ENCODE results near the gene CXCR6.
A peak's percentile ranks its signal among the peaks of the same experiment; 100 is the strongest.

Gene CXCR6

GRCh38 chr3:45972534-45973402 is 29.5 kb downstream of the CXCR6 start:
- DNase-seq = no peak

GRCh38 chr3:45974686-45975085 is 31.4 kb downstream of the CXCR6 start:
- no peak for DNase-seq

- DNase-seq = peak; percentile 32
These were observed 32.4 kb downstream of the CXCR6 start for GRCh38 chr3:45975686-45976085.

DNA sequence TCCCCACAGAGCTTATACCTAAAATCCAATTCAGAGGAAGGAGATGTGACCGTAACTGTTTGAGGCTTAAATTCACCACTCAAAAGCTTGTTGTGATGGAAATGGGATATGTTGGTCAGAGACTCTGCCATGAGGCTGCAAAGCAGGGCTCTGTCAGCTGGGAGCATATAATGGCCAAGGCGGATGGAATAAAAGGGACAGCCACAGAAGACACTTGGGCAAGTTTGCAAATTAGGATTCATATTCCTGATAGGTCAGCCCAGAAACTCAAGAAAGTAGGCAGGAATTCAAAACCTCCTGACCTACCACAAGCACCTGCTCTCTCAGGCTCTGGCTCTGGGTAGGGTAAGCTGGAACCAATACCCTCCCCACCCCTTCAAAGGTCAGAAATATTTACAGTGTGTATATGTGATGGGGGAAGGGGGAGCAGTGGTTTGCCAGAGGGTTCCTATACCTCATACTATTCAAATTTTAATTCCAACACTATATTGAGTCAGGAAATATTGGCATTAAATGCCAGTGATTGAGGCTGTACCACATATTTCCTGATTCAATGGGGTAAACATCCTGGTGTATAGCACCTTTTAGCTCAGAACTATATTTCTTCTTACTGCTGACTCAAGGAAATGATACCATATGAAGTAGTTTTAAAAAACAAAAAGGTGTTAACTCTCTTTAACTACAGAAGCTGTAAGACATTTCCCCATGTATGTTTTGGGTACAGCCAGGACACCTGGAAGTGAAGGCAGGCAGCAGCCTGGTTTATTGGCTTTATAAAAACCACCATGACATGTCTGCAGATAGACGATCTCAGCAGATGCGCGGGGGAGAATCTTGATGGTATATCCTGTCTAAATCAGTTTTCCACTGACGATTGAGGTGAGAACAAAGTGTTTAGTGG is 33.2 kb downstream of the CXCR6 start:
- peak; percentile 57 for DNase-seq

DNA sequence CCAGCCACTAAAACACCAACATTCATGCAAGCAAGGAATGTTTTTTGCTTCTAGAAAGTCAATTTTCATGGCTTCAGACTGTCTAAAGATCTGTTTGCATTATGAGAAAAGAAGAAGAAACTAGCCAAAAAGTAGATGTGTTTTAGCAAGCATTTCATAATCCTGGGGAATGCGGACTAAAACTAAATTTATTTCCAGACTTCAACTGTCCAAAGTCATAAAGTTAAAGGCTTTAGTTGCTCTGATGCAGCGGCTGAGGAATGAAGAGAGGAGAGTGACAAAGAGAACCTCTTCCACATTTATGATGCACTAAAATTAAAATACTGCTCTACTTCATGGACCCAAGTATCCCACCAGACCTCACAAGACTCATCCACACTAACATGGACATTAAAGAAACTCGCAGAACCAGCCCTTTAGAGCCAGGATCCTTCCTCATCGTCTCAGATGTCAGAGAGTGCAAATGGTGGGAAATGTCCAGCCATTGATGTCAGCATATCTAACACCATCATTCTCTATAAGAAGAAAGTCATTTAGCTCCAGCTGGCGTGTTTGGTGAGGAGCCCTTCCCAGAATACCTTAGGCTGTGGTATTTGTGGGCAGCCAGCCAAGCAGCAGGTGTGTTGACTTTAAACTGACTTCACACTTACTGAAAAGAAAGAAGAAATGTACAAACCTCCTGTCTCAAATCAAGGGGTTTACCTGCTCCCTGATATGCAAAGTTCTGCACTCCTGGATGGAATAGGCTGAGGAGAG is 34.9 kb downstream of the CXCR6 start:
- DNase-seq = peak; percentile 56

DNA sequence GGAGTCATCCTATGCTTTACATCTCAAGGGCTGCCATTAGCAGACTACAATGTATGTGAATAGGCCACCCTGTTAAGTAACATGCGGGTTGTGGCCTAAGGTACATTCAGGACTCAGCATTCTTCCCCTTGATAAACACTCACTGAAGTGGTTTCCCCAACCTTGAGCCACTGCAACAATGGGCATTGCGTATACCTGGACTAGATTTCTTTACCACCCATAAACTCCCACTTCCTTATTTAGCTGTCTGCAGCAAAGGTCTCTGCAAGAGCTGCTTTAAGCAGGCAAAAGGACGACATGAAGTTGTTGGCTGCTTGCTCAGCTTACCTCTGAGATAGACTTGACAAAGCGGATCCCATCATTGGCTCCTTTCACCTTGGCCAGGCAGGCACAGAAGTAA is 36.1 kb downstream of the CXCR6 start:
- no peak for DNase-seq

- no peak for DNase-seq
These were observed 37.1 kb downstream of the CXCR6 start for GRCh38 chr3:45980229-45980813.

DNA sequence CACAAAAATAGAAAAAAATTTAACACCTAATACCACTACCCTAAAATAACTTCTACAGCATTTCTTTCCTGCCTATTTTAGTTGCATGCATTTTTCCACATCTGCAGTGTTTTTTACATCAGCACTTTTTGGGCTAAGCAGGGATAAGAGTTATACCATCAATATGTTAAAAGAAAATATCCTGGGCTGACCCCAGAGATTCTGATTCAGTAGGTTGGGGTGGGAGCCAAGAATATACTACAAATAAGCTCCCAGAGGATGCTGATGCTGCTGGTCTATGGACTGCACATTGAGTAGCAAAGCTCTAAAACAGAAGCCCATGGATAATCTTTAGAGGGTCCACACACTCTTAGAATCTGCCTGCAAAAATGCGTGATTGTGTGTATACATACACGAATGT is 37.6 kb downstream of the CXCR6 start:
- DNase-seq = no peak

GRCh38 chr3:45981346-45982074 is 38.2 kb downstream of the CXCR6 start:
- no peak for DNase-seq

GRCh38 chr3:45983770-45984169 is 40.5 kb downstream of the CXCR6 start:
- DNase-seq = no peak

GRCh38 chr3:45984331-45985312 is 41.4 kb downstream of the CXCR6 start:
- DNase-seq = no peak

DNA sequence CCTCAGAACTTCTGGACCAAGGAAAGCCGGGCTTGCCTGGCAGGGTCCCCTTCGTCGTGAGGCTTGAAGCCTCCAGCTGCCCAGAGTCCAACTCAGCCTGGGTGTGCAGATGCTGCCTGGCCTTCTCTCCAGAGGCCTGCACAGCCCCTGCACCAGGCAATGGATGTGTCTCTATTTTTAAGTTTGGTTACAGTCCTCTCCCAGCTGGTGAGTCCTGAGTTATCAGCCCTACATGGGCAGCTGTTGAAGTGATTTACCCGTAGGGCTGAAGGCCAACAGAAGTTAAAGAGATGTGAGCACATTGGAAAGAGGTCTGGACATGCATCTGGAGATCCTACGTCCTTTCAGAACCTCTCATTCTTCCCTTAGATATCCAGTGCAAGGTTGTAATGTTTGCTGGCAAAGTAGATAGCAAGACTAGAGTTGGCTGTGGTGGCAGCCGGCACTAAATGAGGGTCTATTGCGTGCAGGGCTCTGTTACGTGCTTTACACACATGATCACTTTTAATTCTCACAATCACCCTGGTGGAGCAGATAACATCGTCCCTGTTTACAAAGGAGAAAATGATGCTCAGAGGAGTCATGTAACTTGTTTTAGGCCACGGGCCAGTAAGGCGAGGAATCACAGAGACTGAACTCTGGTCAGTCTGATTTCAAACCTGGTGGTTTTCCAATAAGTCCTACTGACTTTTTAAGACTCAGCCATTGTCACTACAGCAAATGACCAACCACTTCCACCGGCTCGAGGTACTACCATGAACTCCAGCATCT is 42.5 kb downstream of the CXCR6 start:
- no peak for DNase-seq

DNA sequence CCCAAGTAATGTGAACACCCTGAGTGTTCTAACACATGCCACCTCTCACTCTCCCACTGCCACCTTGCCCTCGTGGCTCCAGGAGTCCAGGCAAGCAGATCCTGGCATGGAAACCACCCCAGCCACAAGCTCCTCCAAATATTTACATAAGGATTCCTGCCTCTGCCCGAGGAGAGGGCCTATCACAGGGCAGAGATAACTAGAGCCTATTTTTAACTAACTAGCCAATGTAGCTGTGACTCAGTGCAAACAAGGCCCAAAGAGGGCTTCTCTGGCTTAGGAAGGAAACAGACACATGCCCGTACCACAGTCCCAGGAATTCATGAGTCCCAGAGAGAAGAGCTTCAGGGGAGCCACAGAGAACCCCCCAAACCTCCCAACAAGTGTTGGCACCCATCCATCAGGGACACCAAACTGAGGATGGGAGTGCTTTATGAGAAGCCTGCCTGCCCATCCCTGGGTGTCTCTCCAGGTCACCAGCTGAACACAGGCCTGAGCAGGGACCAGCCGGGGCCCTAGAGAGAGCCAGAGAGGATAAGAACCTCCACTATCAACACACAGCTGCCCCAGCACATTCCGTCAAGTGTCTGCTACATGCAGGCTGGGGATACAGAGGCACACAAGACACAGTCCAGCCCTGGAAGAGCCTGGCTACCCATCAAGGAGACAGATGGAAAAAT is 43.2 kb downstream of the CXCR6 start:
- no peak for DNase-seq

DNA sequence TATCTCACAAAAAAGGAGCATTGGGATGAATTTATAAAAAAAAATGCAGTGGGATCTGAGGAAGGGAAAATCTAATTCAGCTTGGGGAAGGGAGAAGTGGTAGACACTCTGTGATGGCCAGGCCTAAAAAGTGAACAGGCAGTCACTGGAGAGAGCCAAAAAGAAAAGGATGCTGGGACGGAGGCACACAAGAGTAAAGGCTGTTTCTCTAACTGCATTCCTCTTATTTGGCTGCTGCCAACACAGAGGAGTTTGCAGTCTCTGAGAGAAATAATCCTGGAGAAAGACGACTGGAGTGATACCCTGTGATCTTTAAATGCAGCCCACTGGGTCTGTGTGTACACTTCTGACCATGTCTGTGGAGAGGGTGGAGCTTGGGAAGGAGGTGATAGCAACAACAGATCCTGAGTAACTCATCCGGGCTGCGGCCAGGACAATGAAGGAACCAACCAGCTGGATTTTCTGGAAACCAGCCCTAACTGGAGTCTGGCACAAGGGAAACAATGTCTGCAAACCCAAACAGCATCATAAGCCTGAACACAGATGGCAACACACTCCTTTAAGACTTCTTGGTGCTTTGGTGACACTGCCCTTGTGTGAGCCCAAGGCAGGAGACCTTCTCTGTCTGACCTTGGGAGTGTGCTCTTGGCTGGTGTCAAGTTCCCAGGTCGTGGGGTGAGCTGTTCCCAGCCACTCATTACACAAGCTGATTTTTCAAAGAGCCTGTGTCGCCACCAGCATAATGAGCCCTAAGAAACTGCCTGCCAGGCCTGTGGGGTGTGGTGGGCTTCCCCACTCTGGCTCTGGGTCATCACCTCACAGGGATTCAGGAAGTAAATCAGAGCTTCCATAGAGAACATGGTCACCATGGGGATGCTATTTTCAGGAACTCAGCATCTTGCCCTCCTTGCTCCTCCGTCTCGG is 44.4 kb downstream of the CXCR6 start:
- no peak for DNase-seq

GRCh38 chr3:45988362-45988761 is 45.1 kb downstream of the CXCR6 start:
- DNase-seq = no peak

DNA sequence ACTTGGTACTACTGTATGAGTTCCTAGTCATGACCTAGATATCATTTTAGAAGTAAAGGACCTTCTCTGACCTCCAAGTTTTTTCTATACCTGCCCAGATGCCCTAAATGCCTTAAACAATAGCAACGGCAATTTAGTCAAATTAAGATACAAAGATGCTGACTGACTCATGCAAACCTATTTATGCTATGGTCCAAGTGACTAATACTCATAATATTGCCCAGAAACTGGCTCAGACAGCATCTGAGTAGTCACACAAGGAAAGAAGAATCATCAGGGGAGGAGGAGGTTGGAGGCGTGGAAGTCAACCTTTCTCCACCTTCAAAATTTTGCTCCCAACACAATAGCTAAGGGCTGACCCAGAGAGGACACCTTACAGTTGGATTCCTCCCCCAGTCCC is 45.5 kb downstream of the CXCR6 start:
- DNase-seq = no peak

GRCh38 chr3:45990181-45990580 is 46.9 kb downstream of the CXCR6 start:
- DNase-seq = no peak

DNA sequence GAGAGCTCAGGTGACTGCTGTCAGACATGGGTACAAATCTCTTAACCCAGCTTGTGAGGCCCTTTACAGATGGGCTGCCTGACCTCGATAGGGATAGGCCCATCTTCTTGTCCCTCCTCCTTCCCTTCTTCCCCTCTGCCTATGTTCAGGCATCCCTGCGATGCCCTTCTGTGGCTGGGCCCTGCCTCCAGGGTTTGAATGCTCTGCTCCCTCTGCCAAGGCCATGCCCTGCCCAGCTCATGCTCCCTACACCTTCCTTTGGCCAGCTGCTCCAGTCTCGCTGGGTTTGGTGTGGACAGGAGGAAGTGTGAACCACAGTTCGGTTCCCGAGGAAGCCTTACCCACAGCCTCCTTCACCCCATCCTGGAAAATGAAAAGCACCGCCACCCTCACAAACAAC is 48.1 kb downstream of the CXCR6 start:
- no peak for DNase-seq
